T-helper 1 cell treated with Interleukin-12 subunit alpha and Interleukin-12 subunit beta and Interleukin-4 antibody, amounts not matched to agents 30 ng/mL and 1 ng/mL, for 36 hours (primary cell): ENCODE measurements around the gene RBMS2. TPM values are rescaled to one million over a fixed set of nuclear protein-coding genes. Genes with fewer than 3 reads are reported as not detected.

Source experiments
- intact Hi-C: fragments of 100-400 bp; cut with micrococcal nuclease; formaldehyde crosslinking; loops from one replicate; pipeline ENCODE4 v1.15.1; 2024
- total RNA-seq: library from RNA; stranded (reverse); gene quantifications from 2 replicates; pipeline ENCODE4 v1.2.3, GENCODE V29; 2022

Gene RBMS2
- total RNA-seq, 1 donor from 2014 or later, result 5.6 TPM

- intact Hi-C loops, result no loop called here
Observed at GRCh38 chr12:56578983-56579546, 57.4 kb downstream of the RBMS2 start.

DNA sequence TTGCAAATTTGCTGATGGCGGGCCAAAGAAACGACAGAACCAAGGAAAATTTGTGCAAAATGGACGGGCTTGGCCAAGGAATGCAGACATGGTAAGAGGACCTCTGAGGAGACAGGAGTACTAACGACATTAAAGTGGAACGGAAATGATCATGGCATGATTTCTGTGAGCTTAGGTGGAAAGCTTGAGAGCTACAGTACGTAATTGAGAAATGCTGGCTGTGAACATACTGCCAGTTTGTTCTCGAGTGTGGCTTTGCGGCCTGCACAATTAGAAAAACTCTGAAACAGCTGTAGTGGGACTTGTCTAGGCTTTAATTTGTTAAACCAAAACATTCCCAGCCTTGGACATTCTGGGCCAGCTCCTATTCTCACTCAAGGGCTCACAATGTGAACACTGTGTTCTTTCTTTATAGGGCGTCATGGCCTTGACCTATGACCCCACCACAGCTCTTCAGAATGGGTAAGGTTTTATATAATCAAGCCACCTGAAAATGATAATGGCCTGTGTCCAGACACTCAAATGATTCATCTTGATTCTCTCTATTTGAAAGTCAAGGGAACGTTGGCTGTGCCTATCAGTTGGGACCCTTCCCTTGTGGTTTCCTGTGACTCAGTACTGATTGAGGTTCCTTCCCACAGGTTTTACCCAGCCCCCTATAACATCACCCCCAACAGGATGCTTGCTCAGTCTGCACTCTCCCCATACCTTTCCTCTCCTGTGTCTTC, 60.0 kb downstream of the RBMS2 start:
- intact Hi-C loops, result no loop called here

GRCh38 chr12:56585098-56585497, 63.5 kb downstream of the RBMS2 start:
- intact Hi-C loops, result no loop called here

GRCh38 chr12:56589783-56590182, 68.2 kb downstream of the RBMS2 start:
- intact Hi-C loops, result loop anchor here (1.0 to 5.0 kb wide), 2 partner anchors 76 to 397 kb away; no protein-coding TSS in a partner anchor

- intact Hi-C loops, result loop anchor here (1.0 to 5.0 kb wide), 2 partner anchors 77 to 398 kb away; no protein-coding TSS in a partner anchor
Observed at GRCh38 chr12:56590237-56590830, 68.7 kb downstream of the RBMS2 start.

DNA sequence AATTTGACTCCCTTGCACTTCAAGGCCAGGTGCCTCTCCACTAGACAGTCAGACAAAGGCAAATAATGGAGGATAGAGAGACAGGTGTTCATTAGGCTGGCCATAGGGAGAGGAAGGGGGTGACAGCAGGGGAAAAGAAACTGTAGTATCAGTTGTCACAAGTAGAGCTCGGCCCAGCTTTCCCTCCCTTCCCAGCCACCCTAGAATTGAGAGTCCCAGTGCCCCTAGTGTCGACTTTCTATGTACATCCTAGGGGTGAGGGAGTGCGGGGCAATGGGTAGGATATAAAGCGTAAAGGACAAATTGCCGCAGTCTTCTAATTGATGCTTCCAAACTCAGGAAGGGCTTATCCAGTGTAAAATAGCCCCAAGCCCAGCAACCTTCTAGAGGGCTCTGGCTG, 69.5 kb downstream of the RBMS2 start:
- intact Hi-C loops, result loop anchor here (5.0 kb wide), 1 partner anchor 399 kb away; no protein-coding TSS in a partner anchor

DNA sequence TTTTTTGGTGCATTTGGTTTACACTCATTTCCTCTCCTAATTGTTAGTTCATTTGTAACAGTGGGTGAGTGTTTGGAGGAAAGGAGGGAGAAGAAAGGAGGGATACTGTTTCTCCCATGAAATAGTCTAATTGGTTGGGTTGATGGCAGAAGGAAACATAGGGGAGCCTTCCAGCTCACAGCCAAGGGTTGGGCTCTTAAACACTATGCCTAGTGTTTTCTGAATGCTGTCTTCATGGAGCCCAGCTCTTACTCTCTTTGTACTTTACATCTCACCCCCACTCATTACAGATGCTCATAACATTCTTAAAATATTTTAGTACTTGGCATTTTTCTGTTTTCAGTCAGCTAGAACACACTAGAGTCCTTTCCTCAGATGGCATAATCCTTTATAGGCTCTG, 70.3 kb downstream of the RBMS2 start:
- intact Hi-C loops, result loop anchor here (5.0 kb wide), 1 partner anchor 400 kb away; no protein-coding TSS in a partner anchor

- intact Hi-C loops, result loop anchor here (1.0 to 5.0 kb wide), 4 partner anchors 21 to 402 kb away; no protein-coding TSS in a partner anchor
Observed at GRCh38 chr12:56593909-56594621, 72.4 kb downstream of the RBMS2 start.

- intact Hi-C loops, result no loop called here
Observed at GRCh38 chr12:56596815-56597214, 75.2 kb downstream of the RBMS2 start.

- intact Hi-C loops, result no loop called here
Observed at GRCh38 chr12:56599041-56599440, 77.4 kb downstream of the RBMS2 start.

GRCh38 chr12:56599797-56600196, 78.2 kb downstream of the RBMS2 start:
- intact Hi-C loops, result no loop called here

DNA sequence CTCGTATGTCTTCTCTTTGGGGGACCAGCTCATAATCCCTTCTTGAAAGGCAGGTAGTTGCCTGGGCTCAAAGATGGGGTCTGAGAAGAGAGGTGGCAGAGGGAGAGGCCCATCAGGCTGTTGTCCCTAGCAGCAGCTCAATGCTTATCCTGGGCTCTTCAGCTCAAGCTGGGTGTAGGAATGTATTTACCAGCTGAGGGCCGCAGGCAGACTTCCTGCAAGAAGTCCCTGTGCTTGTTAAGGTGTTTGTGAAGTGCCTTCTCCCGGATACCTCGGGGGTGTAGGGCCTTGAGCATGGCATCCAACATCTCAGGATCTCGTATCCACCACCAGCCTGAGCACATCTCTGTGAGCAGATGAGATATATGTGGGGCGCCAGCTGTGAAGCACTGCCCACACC, 79.1 kb downstream of the RBMS2 start:
- intact Hi-C loops, result loop anchor here (1.0 kb wide), 1 partner anchor 28 kb away; no protein-coding TSS in a partner anchor

DNA sequence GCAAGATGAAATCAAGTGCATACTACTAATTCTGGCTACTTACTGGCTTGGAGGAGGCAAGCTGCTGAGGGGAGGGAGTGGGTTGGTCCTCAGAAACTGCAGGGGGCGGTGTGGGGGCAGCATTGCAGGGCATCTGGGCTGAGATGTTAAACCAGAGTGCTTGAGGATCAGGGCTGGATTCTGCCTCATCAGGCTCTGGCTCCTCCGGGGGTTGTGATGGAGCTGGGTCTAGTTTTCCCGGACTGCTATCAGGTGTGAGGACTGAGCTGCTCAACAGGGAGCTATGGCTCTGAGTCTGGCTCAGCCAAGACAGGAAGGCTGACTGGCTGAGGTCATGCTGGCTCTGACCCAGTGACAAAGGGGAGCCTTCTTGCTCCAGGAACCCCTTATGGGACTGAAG, 79.9 kb downstream of the RBMS2 start:
- intact Hi-C loops, result loop anchor here (1.0 kb wide), 1 partner anchor 27 kb away; no protein-coding TSS in a partner anchor

GRCh38 chr12:56602239-56602638, 80.6 kb downstream of the RBMS2 start:
- intact Hi-C loops, result no loop called here

DNA sequence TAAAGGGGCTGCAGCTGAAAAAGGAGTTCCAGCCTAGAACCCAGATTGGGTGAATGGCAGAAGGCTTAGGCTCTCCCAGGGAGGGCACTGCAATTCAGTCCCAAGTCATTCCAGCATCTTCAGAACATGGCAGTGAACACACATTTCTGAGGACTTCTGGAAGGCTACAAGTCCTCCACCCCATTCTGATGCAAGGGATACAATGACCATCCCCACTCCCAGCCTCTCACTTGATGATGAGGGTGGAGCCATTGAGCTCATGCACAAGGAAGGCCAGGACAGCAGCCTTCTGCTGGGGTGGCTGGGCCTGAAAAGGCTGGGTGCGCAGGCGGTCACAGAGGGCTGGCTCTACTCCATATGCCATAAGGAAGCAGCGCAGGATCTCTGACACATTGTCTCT, 82.7 kb downstream of the RBMS2 start:
- intact Hi-C loops, result no loop called here

GRCh38 chr12:56614627-56615026, 93.0 kb downstream of the RBMS2 start:
- intact Hi-C loops, result no loop called here

DNA sequence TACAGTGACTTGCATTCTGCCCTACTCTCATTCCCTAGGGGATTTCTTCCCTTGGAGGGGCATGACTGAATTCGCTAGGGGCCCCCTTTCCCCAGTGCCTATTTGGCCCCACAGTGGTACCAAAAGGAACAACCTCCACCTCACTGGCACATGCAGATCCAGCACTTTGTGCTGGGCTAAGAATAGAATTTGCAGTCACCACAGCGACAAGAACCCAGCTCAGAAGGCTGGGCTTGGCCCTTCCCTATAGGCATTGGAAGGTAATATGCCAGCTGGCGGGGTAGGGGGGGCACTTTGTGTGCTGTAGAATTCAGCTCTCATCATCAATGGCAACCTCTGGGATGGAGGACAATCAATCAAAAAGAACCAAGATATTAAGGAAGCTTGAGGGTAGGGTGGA, 94.6 kb downstream of the RBMS2 start:
- intact Hi-C loops, result no loop called here

DNA sequence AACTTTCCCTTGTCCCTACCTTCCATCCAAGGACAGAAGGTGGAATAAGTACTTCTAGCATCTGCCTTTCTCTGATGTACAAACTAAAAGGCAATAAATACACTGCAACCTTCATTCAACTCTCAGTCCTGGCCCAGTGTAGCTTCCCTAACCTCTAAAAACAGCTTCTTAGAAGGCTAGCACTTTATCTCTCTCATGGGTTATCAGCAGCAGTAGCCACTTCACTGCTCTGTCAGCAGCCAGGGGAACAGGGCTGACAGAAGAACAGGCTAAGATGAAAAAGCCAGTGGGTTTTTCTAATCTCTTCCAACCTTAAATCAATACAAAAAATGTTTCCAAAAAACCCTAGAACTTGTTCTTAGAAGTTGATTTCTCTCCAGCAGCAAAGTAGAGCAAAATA, 95.3 kb downstream of the RBMS2 start:
- intact Hi-C loops, result no loop called here

DNA sequence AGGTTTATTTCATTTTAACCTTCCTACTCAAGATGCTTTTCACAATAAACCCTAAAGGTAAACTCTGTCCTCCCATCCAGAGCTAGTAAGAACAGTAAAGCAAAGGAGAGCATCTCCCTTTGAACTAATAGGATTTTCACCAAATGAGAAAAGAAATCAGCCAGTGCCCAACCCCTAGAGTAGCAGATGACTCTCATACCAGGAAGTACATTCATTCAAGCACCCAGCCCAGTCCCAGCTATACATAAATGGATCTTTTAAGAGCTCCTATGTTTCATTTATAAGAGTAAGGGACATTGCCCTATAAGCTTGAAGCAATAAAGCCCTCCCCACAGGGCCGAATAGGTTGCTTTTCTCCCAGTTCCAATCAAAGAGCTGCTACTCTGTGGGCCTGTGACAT, 100.9 kb downstream of the RBMS2 start:
- intact Hi-C loops, result no loop called here

- intact Hi-C loops, result loop anchor here (5.0 kb wide), 2 partner anchors 309 to 616 kb away; partner anchors contain the start of gene CNPY2
Observed at GRCh38 chr12:56626701-56627100, 105.1 kb downstream of the RBMS2 start.

GRCh38 chr12:56628671-56629458, 107.2 kb downstream of the RBMS2 start:
- intact Hi-C loops, result loop anchor here (1.0 to 5.0 kb wide), 8 partner anchors 7 to 613 kb away; partner anchors contain the start of genes CNPY2, SPRYD4 and STAT2
